Activated CD4-positive, alpha-beta T cell treated with anti-CD3 and anti-CD28 coated beads, Interleukin-2, amount 10 ng/mL, durations not matched to agents 7 days and 5 days (primary cell): ENCODE data around the gene PEAR1. TPM values are rescaled to one million over a fixed set of nuclear protein-coding genes. Genes with fewer than 3 reads are reported as not detected.

ENCODE experiments used
- CTCF ChIA-PET: fragments of 350-600 bp; sonication (Branson Sonifier 250); formaldehyde crosslinking; loops from one replicate; lab custom pipeline; 2021; ENCODE audit warnings: antibody characterized with exemption; lab: Charles Lee
- POLR2A ChIA-PET: fragments of 350-600 bp; sonication (Branson Sonifier 250); formaldehyde crosslinking; loops from one replicate; lab custom pipeline; 2021; ENCODE audit warnings: antibody characterized with exemption; lab: Charles Lee
- DNase-seq: peaks from one replicate; pipeline ENCODE4 v3.0.0-alpha.2; 2020
- H3K27ac Mint-ChIP-seq: one replicate; pipeline ENCODE4 v1.8.0; 2021; ENCODE audit warnings: mild to moderate bottlenecking, moderate library complexity, mixed read lengths
- H3K27me3 Mint-ChIP-seq: one replicate; pipeline ENCODE4 v1.8.0; 2021; ENCODE audit warnings: mixed read lengths
- H3K36me3 Mint-ChIP-seq: one replicate; pipeline ENCODE4 v1.8.0; 2021; ENCODE audit warnings: low read depth, mixed read lengths
- H3K4me1 Mint-ChIP-seq: one replicate; pipeline ENCODE4 v1.8.0; 2021; ENCODE audit warnings: mixed read lengths
- H3K4me3 Mint-ChIP-seq: one replicate; pipeline ENCODE4 v1.8.0; 2021; ENCODE audit warnings: mild to moderate bottlenecking, moderate library complexity, mixed read lengths
- H3K9me3 Mint-ChIP-seq: one replicate; pipeline ENCODE4 v1.8.0; 2021; ENCODE audit warnings: mixed read lengths
- total RNA-seq, 2 experiments: library from RNA; stranded (reverse); gene quantifications; one replicate each; pipeline ENCODE4 v1.2.3, GENCODE V29; 2021

PEAR1 gene
- total RNA-seq, 2 experiments from 2014 or later = 0.07 to 0.15 TPM

- Mint-ChIP-seq H3K4me1 (peaks cover 24% of the 10 kb centered on the region), H3K27ac (no peak overlapping the region), H3K27me3 (peaks cover 31% of the 10 kb centered on the region), H3K9me3 (no peaks in the 10 kb centered on the region), H3K36me3 (no peaks in the 10 kb centered on the region), H3K4me3 (no peak overlapping the region)
- ChIA-PET POLR2A (no interaction called here), CTCF (no interaction called here)
- no peak for DNase-seq
Measured at GRCh38 chr1:156931974-156932710, 38.6 kb downstream of the PEAR1 start.

GRCh38 chr1:156933136-156933535 is 39.6 kb downstream of the PEAR1 start:
- DNase-seq = no peak
- no peak overlapping the region for H3K27ac Mint-ChIP-seq
- peaks cover 17% of the 10 kb centered on the region for H3K4me1 Mint-ChIP-seq
- ChIA-PET CTCF (interaction anchor here (0.5 to 1.0 kb wide), 3 partner anchors 43 to 1269 kb away, joined by 3 to 4 read pairs (median 4); no protein-coding TSS in a partner anchor), POLR2A (no interaction called here)
- peaks cover 1% of the 10 kb centered on the region for H3K36me3 Mint-ChIP-seq
- H3K4me3 Mint-ChIP-seq = no peak overlapping the region
- peaks cover 22% of the 10 kb centered on the region for H3K27me3 Mint-ChIP-seq
- no peaks in the 10 kb centered on the region for H3K9me3 Mint-ChIP-seq

GRCh38 chr1:156935505-156936128 is 42.1 kb downstream of the PEAR1 start:
- DNase-seq = no peak
- no peaks in the 10 kb centered on the region for H3K9me3 Mint-ChIP-seq
- ChIA-PET CTCF (interaction anchor here (1.7 kb wide), 1 partner anchor 11 kb away, joined by 5 read pairs; no protein-coding TSS in a partner anchor), POLR2A (interaction anchor here (0.6 kb wide), 1 partner anchor 8 kb away, joined by 4 read pairs; no protein-coding TSS in a partner anchor)
- peaks cover 7% of the 10 kb centered on the region for H3K36me3 Mint-ChIP-seq
- H3K27ac Mint-ChIP-seq = no peak overlapping the region
- H3K27me3 Mint-ChIP-seq = peaks cover 7% of the 10 kb centered on the region
- no peak overlapping the region for H3K4me3 Mint-ChIP-seq
- peaks cover 15% of the 10 kb centered on the region for H3K4me1 Mint-ChIP-seq

GRCh38 chr1:156936191-156936590 is 42.7 kb downstream of the PEAR1 start:
- peaks cover 1% of the 10 kb centered on the region for H3K27me3 Mint-ChIP-seq
- peaks cover 10% of the 10 kb centered on the region for H3K4me1 Mint-ChIP-seq
- H3K36me3 Mint-ChIP-seq = peaks cover 9% of the 10 kb centered on the region
- no peak for DNase-seq
- H3K27ac Mint-ChIP-seq = no peak overlapping the region
- ChIA-PET POLR2A (interaction anchor here (0.6 kb wide), 1 partner anchor 8 kb away, joined by 4 read pairs; no protein-coding TSS in a partner anchor), CTCF (interaction anchor here (1.2 to 1.7 kb wide), 2 partner anchors 11 to 328 kb away, joined by 3 to 5 read pairs; no protein-coding TSS in a partner anchor)
- no peak overlapping the region for H3K4me3 Mint-ChIP-seq
- no peaks in the 10 kb centered on the region for H3K9me3 Mint-ChIP-seq

DNA sequence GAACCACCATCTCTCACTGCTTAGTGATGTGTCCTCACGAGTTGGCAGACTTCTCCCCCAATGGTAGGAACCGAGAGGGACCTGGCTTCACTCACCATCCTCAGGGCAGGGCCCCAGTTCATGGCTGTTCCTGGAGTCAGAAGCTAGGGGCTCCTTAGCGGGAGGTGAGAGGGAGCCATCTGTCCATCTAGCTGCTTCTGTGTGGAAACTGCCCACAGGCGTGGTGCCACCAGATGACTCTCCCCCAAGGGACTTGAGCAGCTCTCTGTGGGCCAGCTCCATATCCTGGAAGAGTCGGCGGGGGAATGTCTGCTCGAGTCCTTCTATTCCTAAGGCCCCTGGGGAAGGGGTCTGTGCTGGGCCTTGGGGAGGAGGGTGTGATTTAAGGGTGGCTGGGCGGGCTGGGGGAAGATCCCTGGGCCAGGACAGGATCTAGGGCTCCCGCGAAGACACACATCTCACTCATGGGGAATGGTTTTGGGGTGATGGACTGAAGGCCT is 43.3 kb downstream of the PEAR1 start:
- Mint-ChIP-seq H3K4me1 (peaks cover 4% of the 10 kb centered on the region), H3K4me3 (no peak overlapping the region), H3K9me3 (no peaks in the 10 kb centered on the region), H3K36me3 (peaks cover 9% of the 10 kb centered on the region), H3K27ac (no peak overlapping the region), H3K27me3 (no peaks in the 10 kb centered on the region)
- POLR2A ChIA-PET = no interaction called here
- no peak for DNase-seq
- CTCF ChIA-PET = interaction anchor here (1.1 to 2.0 kb wide), 4 partner anchors 10 to 329 kb away, joined by 3 to 5 read pairs (median 4); no protein-coding TSS in a partner anchor

GRCh38 chr1:156937883-156938282 is 44.4 kb downstream of the PEAR1 start:
- ChIA-PET CTCF (interaction anchor here (0.8 to 2.0 kb wide), 3 partner anchors 10 to 62 kb away, joined by 3 to 4 read pairs (median 4); no protein-coding TSS in a partner anchor), POLR2A (no interaction called here)
- no peak overlapping the region for H3K27ac Mint-ChIP-seq
- H3K36me3 Mint-ChIP-seq = peaks cover 12% of the 10 kb centered on the region
- H3K4me3 Mint-ChIP-seq = no peak overlapping the region
- H3K27me3 Mint-ChIP-seq = no peaks in the 10 kb centered on the region
- DNase-seq = no peak
- no peaks in the 10 kb centered on the region for H3K9me3 Mint-ChIP-seq
- no peaks in the 10 kb centered on the region for H3K4me1 Mint-ChIP-seq

GRCh38 chr1:156938813-156939212 is 45.3 kb downstream of the PEAR1 start:
- H3K9me3 Mint-ChIP-seq = no peaks in the 10 kb centered on the region
- ChIA-PET POLR2A (no interaction called here), CTCF (interaction anchor here (1.4 kb wide), 1 partner anchor 25 kb away, joined by 6 read pairs; no protein-coding TSS in a partner anchor)
- no peaks in the 10 kb centered on the region for H3K27me3 Mint-ChIP-seq
- H3K36me3 Mint-ChIP-seq = peaks cover 12% of the 10 kb centered on the region
- H3K27ac Mint-ChIP-seq = no peak overlapping the region
- no peak for DNase-seq
- H3K4me3 Mint-ChIP-seq = no peak overlapping the region
- no peaks in the 10 kb centered on the region for H3K4me1 Mint-ChIP-seq

- H3K27ac Mint-ChIP-seq = no peak overlapping the region
- no peak for DNase-seq
- ChIA-PET POLR2A (no interaction called here), CTCF (interaction anchor here (1.4 kb wide), 1 partner anchor 26 kb away, joined by 6 read pairs; no protein-coding TSS in a partner anchor)
- H3K9me3 Mint-ChIP-seq = no peaks in the 10 kb centered on the region
- H3K4me1 Mint-ChIP-seq = no peaks in the 10 kb centered on the region
- no peak overlapping the region for H3K4me3 Mint-ChIP-seq
- H3K36me3 Mint-ChIP-seq = peaks cover 15% of the 10 kb centered on the region
- H3K27me3 Mint-ChIP-seq = no peaks in the 10 kb centered on the region
Measured at GRCh38 chr1:156939786-156940334, 46.3 kb downstream of the PEAR1 start.

DNA sequence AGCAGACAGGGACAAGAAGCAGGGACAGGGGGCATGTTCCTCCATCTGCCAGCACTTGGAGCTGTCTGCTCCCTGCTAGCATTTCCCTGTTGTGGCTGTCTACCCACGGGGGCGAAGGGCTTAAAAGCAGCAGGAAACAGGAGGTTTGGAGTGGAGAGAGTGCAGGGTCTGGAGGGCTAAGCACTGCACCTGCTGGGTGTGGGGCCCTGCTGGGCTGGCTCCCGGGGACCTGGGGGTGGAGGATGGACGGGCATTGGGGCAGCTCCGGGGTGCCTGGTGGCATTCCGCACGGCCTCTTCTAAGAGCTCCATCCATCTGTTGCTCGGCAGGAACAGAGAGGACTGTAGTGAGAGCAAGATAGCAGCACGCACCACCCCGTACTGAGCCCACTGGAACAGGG is 48.2 kb downstream of the PEAR1 start:
- ChIA-PET CTCF (interaction anchor here (0.6 to 1.6 kb wide), 3 partner anchors 9 to 167 kb away, joined by 3 to 6 read pairs (median 3); no protein-coding TSS in a partner anchor), POLR2A (no interaction called here)
- no peaks in the 10 kb centered on the region for H3K9me3 Mint-ChIP-seq
- no peak overlapping the region for H3K4me3 Mint-ChIP-seq
- H3K4me1 Mint-ChIP-seq = no peaks in the 10 kb centered on the region
- H3K36me3 Mint-ChIP-seq = peaks cover 27% of the 10 kb centered on the region
- no peak overlapping the region for H3K27ac Mint-ChIP-seq
- no peak for DNase-seq
- H3K27me3 Mint-ChIP-seq = no peaks in the 10 kb centered on the region

DNA sequence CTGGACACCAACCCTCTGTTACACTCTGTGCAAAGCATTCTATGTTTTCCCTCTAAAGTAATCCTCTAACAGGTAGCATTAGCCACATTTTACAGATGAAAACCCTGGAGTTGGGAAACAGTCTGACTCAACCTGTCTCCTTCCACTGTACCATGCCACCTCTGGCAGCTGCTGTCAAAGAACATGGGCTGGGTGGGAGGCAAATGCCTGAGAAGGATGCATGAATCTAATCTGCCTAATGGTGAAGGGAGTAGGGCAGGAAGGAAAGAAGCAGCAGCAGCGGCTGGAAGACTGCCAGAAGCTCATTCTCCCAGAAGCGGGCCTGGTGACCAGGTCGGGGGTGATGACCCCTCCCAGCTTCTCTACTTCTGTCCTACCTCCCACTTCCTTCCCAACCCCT is 48.7 kb downstream of the PEAR1 start:
- CTCF ChIA-PET = interaction anchor here (0.6 to 1.6 kb wide), 4 partner anchors 9 to 167 kb away, joined by 3 to 6 read pairs (median 3); partner anchors contain the start of gene NTRK1
- Mint-ChIP-seq H3K36me3 (peaks cover 31% of the 10 kb centered on the region), H3K4me3 (no peak overlapping the region), H3K9me3 (no peaks in the 10 kb centered on the region), H3K4me1 (no peaks in the 10 kb centered on the region), H3K27me3 (no peaks in the 10 kb centered on the region), H3K27ac (no peak overlapping the region)
- no peak for DNase-seq
- POLR2A ChIA-PET = no interaction called here

- Mint-ChIP-seq H3K4me1 (no peaks in the 10 kb centered on the region), H3K36me3 (peaks cover 32% of the 10 kb centered on the region), H3K4me3 (no peak overlapping the region), H3K9me3 (no peaks in the 10 kb centered on the region), H3K27ac (peak overlapping the region; percentile 34), H3K27me3 (no peaks in the 10 kb centered on the region)
- DNase-seq = no peak
- ChIA-PET CTCF (interaction anchor here (1.0 to 1.6 kb wide), 3 partner anchors 9 to 82 kb away, joined by 3 to 6 read pairs (median 3); partner anchors contain the start of gene NTRK1), POLR2A (no interaction called here)
Measured at GRCh38 chr1:156942576-156942975, 49.1 kb downstream of the PEAR1 start.

GRCh38 chr1:156943756-156944155 is 50.2 kb downstream of the PEAR1 start:
- Mint-ChIP-seq H3K27me3 (no peaks in the 10 kb centered on the region), H3K27ac (no peak overlapping the region), H3K36me3 (peaks cover 31% of the 10 kb centered on the region), H3K9me3 (no peaks in the 10 kb centered on the region), H3K4me3 (no peak overlapping the region), H3K4me1 (no peaks in the 10 kb centered on the region)
- ChIA-PET POLR2A (no interaction called here), CTCF (no interaction called here)
- no peak for DNase-seq
